HFF-Myc (cell line): ENCODE data around the gene NKX1-1.

Experiments
- DNase-seq: peaks from one replicate; pipeline ENCODE4 v3.0.0-alpha.2; 2011; ENCODE audit warnings: low read depth; ENCODE audit errors: extremely low read depth
- H3K4me3 ChIP-seq: replicated peaks from 2 replicates; pipeline ENCODE4 v1.5.1; 2011; ENCODE audit warnings: low read depth, mild to moderate bottlenecking, control low read depth, low read length
- CTCF ChIP-seq: IDR thresholded peaks from 2 replicates; pipeline ENCODE4 v1.5.1; 2012; ENCODE audit warnings: mild to moderate bottlenecking, low read depth, low read length, control low read depth; ENCODE audit errors: missing control alignments

Gene NKX1-1

GRCh38 chr4:1416051-1416947 lies 10.1 kb upstream of the NKX1-1 start:
- TF ChIP-seq CTCF, result no peak
- H3K4me3 ChIP-seq, result no peak overlapping the region
- DNase-seq, result no peak

- TF ChIP-seq CTCF, result no peak
- DNase-seq, result no peak
- no peak overlapping the region for H3K4me3 ChIP-seq
These were observed 9.4 kb upstream of the NKX1-1 start for GRCh38 chr4:1415681-1415981.

GRCh38 chr4:1414831-1415680 lies 8.8 kb upstream of the NKX1-1 start:
- no peak overlapping the region for H3K4me3 ChIP-seq
- DNase-seq, result no peak
- no peak for TF ChIP-seq CTCF

GRCh38 chr4:1413687-1414479 lies 7.6 kb upstream of the NKX1-1 start:
- no peak for DNase-seq
- H3K4me3 ChIP-seq, result no peak overlapping the region
- TF ChIP-seq CTCF, result no peak

- TF ChIP-seq CTCF, result no peak
- no peak for DNase-seq
These were observed 7.0 kb upstream of the NKX1-1 start for GRCh38 chr4:1413204-1413663.

GRCh38 chr4:1412376-1413203 lies 6.3 kb upstream of the NKX1-1 start:
- TF ChIP-seq CTCF, result no peak
- no peak for DNase-seq
- H3K4me3 ChIP-seq, result no peak overlapping the region

More at GRCh38 chr4:1413204-1413663, 7.0 kb upstream of the NKX1-1 start:
- no peak overlapping the region for H3K4me3 ChIP-seq
